CD4-positive, alpha-beta T cell treated with Interleukin-1 beta for 1 hour (primary cell): Measurements from ENCODE around the gene PIH1D2.
"Not testable (repeated sequence)": the region's sequence is repeated elsewhere in the genome, so short reads cannot be mapped to it uniquely, and the experiment has no call there.

Experiments used
- DNase-seq, 2 donors: peaks; one replicate each; pipeline ENCODE4 v3.0.0-alpha.2; 2020 to 2022

PIH1D2 gene, protein sequence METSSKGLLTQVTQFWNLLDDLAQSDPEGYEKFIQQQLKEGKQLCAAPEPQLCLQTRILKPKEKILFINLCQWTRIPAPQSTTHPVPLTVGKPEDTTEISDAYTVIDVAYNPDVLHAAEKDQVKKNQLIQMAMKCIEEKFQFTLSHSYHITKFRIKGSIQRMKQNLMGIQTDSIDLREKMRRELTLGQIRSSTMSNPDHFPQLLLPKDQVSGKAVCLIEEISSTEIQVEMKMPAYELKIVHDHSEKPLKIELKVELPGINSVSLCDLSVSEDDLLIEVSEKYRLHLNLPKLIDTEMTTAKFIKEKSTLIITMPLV

DNA sequence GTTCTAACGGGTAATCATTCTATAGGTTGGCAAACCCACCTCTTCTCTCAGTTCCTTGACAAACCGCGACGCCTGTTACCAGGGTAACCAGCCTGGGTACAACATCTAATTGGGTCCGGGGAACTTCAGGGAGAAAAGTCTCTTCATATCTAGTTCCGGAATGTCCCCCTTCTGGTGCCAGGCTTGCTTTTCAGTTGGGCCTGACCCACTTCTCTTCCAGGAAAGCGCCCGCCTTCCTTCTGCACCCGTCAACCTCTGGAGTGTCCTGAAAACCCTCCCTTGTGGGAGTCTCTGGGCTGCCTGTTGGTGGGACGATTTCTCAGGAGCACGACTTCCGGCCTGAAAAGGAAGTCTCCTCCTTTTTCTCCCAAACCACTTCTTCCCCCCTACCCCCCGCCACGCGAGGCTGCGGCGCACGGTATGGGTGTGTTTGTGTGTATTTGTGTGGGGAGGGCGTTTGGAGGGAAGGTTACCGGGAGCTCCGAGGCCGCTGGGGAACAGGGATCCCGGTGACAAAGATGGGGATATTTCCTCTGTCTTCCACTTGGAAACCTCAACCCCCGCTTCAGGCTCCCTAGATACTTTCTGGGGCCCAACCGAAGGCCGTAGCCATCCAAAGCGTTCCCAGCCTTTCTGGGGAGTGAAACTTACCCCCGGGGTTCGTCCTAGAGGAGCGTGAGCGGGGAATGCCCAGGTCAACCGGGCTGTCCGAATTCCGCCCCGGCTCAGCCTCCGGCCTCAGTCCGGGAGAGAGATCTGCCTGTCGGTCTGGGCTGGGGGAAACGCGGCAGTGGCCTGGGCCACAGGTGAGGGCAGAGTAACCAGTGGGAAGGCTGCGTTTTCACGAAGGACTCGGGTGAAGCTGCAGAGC, at the start of gene PIH1D2, which contains the start of gene NKAPD1:
Gene PIH1D2, minus strand, starts transcription at position 77 of the 871 bp plus-strand sequence. CDS start 843 bp downstream, outside the sequence.
Gene NKAPD1, plus strand, starts transcription at position 359 of the 871 bp plus-strand sequence. CDS start 1,276 bp downstream, outside the sequence.
- peak; percentile 79 to 88 for DNase-seq

DNA sequence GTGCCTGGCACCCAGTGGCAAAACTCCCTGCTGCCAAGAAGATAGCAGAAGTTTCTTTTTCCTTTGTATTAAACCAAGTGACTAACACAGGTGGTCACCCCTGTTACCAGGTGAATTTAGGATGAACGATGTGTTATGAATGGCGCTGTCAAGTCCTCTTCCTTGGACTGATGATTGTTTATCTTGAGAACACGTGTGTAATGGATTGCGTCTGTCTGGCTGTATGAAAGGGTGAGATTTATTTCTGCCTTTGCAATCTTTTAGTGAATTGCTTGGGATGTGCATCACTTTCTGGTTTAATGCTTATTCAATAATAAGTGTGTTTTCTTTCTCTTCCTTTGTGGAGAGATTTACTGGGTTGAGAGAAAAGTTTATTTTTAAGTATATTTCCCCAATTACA, 49.3 kb upstream of the PIH1D2 start:
- DNase-seq, result no peak

DNA sequence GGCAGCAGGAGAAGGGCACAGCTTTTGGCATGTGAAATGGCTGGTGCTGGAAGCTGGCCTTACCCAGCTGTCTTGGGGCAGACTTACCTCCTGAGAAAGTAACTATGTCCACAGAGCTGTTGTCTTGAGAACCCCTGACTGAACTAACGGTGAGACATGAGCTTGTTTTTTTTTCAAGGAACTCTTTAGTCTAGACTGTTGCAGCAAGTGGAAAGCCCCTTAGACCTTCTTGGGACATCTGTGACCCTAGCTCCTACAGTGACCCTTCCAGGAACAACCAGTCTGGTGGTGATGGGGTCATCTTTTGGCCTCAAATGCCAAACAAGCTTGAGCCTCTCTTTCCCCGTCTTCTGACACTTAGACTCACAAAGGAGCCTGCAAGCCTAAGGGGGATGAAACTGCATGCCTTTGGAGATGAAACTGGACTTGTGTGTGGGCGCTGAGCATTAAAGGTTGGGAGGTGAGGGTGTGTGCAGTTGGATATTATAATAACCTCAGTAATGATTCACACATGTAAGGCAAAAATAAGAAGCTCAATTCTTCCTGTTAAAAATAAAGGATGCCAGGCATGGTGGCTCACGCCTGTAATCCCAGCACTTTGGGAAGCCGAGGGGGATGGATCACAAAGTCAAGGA, 48.3 kb upstream of the PIH1D2 start:
- DNase-seq, result no peak

DNA sequence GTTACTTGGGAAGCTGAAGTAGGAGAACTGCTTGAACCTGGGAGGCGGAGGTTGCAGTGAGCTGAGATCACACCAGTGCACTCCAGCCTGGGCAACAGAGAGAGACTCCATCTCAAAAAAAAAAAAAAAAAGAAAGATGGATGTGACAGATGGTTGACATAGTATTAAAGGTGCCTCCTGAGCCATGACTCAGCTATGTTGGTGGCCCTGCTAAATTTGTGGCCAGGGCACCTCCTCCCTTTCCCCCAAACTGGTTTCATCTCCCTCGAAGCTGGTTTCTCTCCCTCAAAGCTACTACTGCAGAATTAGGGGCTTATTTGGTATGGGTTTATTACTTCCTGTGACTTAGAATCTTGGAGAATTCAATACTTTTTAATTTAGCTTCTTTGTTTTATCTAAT, 44.4 kb upstream of the PIH1D2 start:
- no peak for DNase-seq

DNA sequence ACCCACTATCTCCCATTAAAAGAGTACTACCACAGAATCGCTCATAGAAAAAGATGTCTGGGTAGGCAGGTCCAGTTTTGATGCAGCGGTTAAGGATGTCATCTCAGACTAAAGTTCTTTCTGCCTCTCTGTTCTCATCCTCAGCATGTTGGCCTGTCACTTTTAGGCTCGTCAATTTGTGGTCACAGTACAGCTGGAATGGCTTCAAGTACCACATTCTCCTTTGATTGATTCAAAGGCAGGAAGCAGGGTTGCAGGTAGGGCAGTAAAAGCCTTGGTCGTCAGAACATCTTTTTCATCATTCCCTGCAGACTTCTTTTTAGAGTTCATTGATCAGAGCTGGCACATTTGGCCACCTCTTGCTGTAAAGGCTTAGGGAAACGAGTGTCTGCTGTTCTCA, 41.6 kb upstream of the PIH1D2 start:
- no peak for DNase-seq

DNA sequence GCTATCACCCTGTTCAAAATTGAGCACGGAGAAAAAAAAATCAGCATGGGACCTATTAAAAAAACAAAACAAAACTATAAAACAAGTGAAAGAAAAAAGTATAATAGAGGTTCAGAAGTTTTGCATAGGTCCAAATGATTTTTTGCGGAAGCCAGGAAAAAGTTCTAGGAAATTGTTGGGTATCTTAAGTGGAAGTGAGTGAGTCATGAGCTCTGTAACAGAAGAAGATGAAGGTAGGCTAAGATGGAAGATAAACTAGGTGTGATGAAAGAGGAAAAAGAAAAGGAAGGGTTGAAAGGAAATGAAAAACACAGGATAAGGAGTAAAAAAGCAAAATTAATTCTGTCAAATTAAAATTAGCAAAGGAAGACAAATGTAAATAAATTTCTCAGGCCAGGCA, 40.6 kb upstream of the PIH1D2 start:
- no peak for DNase-seq

DNA sequence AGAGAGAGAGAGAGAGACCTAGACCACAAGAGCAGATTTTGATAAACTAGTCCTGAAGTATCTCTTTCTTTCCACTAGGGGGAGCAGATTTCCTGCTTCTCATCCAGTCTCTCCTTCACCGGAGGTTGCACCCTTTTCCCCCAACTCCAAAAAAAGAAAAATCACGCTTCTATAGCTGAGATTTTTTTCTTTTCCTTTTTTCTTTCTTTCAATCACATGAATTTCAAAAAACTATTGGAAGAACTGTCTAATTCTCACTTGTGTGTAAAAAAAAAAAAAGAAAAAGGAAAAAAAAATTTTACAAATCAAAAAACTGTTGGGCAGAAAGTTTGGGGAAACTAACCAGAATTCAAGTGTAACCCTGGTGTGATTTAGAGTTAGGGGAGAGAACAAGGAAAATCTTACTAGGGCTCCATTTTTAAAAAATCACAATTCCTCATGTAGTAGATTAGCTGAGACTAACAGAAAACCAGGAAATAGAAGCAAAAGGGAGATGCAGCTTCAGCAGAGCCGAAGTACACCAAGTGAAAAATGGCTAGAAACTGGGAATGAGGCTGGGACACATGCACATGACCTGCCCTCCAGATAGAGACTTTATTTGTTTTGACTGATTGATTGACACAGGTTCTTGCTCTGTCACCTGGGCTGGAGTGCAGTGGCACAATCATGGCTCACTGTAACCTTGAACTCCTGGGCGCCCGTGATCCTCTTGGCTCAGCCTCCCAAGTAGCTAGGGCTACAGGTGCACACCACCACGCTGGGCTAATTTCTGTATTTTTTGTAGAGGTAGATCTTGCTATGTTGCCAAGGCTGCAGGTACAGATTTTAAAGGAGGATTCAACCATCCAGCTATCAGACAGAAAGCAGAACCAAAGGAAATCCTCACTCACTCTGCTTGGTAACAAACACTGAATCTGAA, 40.0 kb upstream of the PIH1D2 start:
- DNase-seq, result peak in 1 of 2 donors; percentile 47

DNA sequence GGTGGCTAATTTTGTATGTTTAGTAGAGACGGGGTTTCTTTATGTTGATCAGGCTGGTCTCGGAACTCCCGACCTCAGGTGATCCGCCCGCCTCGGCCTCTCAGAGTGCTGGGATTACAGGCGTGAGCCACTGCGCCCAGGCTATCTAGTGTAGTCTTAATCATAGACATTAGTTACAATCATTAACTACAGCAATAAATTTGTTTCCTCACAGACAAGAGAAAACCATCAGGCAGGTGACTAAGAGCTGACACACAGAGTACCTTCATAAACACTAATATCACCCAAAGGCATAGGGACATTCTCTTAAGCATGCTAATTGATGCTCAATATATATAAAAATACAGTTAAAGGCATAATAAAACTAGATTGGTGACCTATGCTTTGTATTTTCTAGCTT, 32.3 kb upstream of the PIH1D2 start:
- no peak for DNase-seq

DNA sequence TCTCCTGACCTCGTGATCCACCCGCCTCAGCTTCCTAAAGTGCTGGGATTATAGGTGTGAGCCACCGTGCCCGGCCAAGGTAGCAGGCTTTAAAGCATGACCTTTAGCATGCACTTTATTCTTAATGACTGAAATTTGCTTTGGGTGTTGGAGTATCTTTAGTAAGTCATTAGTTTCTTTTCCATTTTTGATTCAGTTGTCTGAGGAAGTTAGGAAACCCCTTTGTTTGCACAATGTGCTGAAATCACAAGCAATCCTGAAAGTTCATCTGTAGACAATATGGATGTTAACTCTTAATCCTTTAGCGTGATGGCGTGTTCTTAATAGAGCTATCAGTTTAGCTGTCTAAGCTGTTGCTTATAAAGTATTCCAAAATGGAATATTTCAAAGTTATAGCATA, 29.6 kb upstream of the PIH1D2 start:
- no peak for DNase-seq

DNA sequence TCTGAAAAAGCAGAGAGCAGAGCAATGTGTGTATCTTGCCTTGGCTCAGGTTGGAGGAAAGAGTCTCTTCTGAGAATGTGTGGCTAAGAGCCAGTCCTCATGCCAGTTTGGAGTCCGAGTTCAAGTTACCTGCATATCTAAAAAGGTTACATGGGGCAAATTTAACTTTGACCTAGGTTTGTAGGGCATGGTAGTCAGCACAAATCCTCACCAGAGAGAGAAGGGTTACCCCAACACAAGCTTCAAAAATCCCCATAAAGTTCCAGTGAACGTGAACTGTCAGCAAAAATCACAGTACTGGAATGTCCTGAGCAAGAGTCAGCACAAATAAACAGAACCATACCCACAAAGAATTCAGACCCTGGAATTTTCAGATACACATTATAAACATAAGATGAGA, 26.6 kb upstream of the PIH1D2 start:
- DNase-seq, result no peak

DNA sequence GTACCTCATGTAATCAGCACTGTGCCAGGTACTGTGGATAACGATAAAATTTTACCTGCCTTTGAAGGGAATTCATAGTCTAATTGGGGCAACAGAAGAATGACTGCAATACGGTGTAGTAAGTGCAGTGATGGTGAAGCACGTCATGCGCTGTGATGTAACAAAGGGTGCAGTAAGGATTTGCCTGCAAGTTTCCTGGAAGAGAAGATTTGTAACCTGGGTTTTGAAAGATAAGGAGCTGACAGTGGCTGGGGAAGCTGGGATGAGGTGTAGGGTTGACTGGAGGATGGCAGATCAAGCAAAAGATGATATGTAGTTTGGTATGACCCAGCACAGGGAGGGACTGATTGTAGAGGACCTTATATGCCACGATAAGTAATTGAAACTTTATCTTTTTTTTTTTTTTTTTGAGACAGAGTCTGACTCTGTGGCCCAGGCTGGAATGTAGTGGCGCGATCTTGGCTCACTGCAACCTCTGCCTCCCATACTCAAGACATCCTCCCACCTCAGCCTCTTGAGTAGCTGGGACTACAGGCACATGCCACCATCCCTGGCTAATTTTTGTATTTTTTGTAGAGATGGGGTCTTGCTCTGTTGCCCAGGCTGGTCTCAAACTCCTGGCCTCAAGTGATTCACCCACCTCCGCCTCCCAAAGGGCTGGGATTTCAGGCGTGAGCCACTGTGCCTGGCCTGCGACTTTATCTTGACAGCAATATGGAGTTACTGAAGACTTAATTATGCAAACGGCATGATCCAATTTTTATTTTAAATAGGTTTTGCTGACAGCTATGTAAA, 24.1 kb upstream of the PIH1D2 start:
- no peak for DNase-seq

DNA sequence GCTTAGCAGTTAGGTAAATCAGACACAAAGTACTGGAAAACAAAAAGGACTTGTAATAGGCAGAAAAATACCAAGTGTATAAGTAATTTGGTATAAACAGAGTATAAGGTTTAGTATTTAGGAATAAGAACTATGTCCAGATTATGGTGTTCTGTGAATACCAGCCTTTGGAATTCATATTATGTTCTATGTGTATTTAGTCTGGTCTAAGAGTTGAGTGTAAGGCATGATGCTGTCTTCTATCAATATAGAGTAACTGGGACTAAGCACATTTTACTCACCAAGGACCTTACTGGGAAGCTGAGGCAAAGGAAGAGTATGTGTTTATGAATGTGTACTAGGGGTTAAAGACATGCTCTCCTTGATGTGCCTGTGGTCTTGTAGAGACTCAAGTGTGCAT, 22.4 kb upstream of the PIH1D2 start:
- no peak for DNase-seq

DNA sequence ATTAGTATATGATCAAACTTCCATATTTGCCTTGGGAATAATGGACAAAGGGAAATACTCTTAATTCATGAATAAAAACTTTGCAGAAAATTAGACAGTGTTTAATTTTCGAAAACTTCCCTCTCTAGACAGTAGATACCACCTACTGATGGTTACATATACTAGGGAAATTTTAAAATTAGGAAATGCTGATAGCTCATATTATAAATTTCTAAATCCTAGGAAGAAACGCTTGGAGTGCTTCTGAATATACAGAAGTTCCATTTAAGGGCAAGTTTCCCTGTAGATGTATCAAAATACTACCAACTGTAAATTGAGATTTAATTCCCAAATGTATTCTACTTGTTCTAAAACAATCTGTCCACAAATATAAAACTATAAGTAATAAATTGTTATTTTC, 21.5 kb upstream of the PIH1D2 start:
- DNase-seq, result not testable (repeated sequence)

DNA sequence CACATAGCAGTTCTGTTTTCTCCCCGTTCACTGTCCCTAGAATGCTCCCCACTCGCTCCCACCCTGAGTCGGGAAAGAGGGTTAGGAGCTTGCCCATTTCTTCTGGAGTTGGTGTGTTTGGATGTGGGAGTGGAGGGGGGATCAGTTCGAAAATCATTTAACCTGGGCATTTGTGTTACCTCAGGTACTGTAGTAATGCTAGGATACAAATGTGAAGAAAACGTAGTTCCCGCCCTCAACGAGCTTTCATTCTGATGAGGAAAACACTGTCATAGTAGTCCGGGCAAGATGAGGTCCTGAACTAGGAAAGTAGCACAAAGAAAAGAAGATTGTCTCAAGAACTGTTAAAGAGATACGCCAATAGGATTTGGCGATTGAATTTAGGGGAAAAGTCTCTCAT, 13.4 kb upstream of the PIH1D2 start:
- no peak for DNase-seq

DNA sequence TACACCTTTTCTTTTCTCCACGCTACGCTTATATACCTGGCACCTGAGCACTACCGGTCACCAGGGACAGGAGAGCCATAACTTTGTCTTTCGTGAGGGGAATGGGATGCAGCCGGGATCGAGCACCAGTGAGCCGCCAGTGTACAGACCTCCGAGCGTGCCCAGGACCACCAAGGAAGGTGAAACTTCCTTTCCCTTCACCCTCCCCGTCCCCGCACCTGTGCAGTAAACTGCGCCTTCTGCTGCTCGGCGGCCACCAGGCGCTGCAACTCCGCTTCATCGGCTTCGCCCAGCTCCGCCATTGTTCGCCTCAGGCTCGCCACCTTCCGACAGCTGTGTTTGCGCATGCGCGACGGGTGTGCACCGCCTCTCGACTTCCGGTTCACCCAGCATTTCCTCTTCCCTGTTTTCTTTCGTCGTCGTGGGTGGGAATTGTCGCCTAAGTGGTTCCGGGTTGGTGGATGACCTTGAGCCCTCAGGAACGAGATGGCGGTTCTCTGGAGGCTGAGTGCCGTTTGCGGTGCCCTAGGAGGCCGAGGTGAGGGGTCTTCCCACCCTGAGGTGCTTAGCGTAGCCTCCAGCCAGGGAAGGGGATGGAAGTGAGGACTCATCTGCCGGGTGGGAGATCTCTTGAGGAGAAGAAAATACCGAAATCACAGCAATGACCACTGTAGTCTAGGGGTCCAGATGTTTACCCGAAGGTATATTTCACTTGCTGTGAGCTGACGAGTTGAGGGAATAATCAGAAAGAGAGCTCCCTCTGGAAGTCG, 12.8 kb upstream of the PIH1D2 start, which contains the start of the genes SDHD and TIMM8B:
Gene SDHD, plus strand, starts transcription at position 452 of the 770 bp plus-strand sequence. Its CDS starts 35 bp downstream, at position 487.
Gene TIMM8B, minus strand, starts transcription at position 335 of the 770 bp plus-strand sequence. Its CDS starts 33 bp downstream, at position 302.
- peak; percentile 97 for DNase-seq

DNA sequence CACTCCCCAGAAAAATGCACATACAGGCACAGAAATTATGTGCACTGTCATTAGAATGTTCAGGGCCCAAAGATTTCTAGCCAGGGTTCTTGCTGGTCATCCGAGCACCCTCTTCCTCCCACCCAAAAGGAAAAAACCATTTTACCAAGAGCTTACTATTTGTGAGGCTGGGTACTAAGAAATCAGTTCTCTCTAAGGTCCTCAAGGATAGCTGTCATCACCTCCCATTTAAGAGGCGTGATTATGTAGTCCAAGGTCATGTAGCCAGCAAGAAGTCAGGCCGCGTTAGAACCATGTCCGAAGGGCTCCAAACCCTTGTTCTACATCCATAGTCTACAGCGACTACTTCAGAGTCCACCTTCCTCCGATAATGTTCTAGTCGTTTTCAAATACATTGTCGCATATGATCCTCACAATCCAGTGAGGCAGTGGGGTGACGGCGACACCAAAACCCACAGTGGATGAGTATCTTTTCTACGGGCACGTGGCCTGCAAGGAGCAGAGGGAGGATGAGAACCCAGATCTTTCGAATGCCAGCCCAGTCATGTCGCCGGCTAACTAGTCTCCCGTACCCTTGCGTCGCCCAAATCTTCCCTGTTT, 12.1 kb upstream of the PIH1D2 start:
- peak in 1 of 2 donors; percentile 21 for DNase-seq

DNA sequence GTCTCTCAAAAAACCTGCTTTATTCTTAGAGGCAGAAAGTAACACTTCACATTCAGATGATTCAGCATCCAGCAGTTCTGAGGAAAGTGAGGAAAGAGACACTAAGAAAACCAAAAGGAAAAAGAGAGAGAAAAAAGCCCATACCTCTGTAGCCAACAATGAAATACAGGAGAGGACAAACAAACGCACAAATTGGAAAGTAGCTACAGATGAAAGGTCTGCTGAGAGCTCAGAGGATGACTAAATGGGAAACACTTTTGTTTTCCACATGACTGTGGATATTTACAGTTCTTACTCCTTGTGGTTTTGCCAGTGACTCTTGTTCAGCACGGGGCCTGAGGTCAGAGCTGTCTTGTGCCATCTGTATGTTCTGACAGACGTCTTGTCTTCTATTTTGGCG, 8.9 kb upstream of the PIH1D2 start:
- DNase-seq, result no peak

DNA sequence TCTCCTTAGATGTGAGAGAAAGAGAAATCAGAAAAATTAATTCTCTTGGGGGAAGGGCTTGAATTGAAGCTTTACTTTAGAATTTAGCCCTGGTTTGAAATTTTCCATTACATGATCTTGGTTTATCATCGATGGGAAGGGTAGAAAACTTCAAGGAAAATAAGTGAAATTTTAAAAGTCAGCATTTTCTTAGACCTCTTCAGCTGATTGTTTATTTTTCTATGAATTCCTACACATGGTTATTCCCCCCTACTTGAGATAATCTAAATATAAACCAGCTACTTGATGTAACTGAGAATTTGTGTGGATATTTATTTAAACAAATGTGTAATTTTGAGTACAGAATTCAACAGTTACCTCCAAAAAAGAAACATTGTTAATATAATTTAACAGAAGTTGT, 10.9 kb downstream of the PIH1D2 start:
- DNase-seq, result no peak

DNA sequence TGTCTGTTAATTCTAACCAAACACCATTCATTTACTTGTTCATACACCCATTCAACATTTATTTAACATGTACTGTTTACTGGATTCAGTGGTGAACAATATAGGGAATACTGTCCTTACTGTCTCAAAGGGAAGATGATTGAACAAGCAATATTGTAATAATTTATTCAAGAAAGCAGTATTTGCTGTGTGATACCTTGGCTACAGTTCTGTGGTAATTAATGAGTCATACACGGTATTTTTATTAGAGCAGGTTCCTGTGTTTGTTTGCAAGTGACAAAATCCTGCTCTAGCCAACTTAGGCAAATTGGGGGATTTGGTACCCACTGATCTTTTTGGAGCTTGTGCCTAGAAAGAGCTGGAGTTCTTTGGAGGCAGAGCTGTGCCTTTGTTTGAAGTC, 15.7 kb downstream of the PIH1D2 start:
- DNase-seq, result no peak

DNA sequence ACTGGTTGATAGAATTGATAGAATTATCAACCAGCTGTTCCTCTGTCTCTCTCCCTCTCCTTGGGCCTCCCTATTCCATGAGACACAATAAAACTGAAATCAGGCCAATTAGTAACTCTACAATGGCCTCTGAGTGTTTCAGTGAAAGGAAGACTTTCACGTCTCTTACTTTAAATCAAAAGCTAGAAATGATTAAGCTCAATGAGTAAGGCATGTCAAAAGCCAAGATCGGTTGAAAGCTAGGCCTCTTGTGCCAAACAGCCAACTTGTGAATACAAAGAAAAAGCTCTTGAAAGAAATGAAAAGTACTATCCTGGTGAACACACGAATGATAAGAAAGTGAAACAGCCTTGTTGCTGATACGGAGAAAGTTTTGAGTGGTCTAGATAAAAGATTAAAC, 16.6 kb downstream of the PIH1D2 start:
- DNase-seq, result no peak
